ENCODE results near the gene C1RL.
A peak's percentile ranks its signal among the peaks of the same experiment; 100 is the strongest.
"Not testable (repeated sequence)": the region's sequence is repeated elsewhere in the genome, so short reads cannot be mapped to it uniquely, and the experiment has no call there.

The C1RL gene

DNA sequence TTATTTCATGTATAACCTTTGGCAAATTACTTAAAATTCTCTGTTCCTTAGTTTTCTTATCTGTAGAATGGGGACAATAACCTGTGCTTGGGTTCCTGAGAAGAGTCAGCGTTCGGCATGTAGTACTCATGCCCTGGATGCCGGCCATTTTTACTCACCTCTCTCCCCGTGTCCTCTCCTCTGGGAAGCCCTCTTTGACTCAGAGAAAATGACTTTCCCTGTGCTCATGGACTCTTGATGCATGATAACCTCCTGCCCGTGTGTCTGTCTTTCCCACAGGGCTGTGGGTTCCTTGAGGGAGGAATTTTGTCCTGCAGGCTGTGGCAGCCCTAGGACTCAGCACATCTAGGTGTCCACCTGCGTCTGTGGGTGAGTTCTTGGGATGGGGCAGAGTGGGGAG is 5.8 kb upstream of the C1RL start:
- no peak overlapping the region for H3K4me3 ChIP-seq (ENCODE audit: low read depth, low read length)
- no peak overlapping the region for H3K27ac ChIP-seq (ENCODE audit: low read depth, low read length)
- no peaks in the 10 kb centered on the region for H3K36me3 ChIP-seq (ENCODE audit: insufficient read depth, low read length)
- H2AFZ ChIP-seq (ENCODE audit: low read length, unreplicated experiment): no peak overlapping the region
- H3K27me3 ChIP-seq (ENCODE audit: insufficient read depth, low read length): no peaks in the 10 kb centered on the region
- no peaks in the 10 kb centered on the region for H3K79me2 ChIP-seq (ENCODE audit: control insufficient read depth, insufficient read depth, low read length, unreplicated experiment)
- peaks cover 18% of the 10 kb centered on the region for H3K4me1 ChIP-seq (ENCODE audit: control insufficient read depth, insufficient read depth, low read length, unreplicated experiment)

DNA sequence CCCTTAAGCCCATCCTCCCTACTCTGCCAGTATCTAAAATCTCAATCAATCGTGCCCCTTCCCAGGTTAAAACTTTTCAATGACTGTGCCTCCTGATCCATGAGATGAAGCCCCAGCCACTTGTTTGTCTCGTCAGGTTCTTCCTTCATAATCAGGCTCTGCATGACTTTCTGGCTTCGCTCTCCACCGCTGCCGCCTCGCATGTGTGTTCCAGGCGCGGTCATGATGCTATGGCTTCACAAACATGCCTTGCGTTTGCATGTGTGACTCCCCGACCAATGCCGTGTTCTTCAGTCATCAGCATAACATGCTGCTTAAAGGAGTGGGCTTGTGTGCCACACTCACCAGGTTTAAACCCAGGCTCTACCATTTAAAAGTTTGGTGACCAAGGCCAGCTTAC is 5.0 kb upstream of the C1RL start:
- Histone ChIP-seq H3K27me3 (ENCODE audit: insufficient read depth, low read length) (no peaks in the 10 kb centered on the region), H3K4me3 (ENCODE audit: low read depth, low read length) (no peak overlapping the region), H3K36me3 (ENCODE audit: insufficient read depth, low read length) (no peaks in the 10 kb centered on the region), H3K27ac (ENCODE audit: low read depth, low read length) (no peak overlapping the region), H2AFZ (ENCODE audit: low read length, unreplicated experiment) (no peak overlapping the region), H3K4me1 (ENCODE audit: control insufficient read depth, insufficient read depth, low read length, unreplicated experiment) (peaks cover 24% of the 10 kb centered on the region), H3K79me2 (ENCODE audit: control insufficient read depth, insufficient read depth, low read length, unreplicated experiment) (no peaks in the 10 kb centered on the region)

DNA sequence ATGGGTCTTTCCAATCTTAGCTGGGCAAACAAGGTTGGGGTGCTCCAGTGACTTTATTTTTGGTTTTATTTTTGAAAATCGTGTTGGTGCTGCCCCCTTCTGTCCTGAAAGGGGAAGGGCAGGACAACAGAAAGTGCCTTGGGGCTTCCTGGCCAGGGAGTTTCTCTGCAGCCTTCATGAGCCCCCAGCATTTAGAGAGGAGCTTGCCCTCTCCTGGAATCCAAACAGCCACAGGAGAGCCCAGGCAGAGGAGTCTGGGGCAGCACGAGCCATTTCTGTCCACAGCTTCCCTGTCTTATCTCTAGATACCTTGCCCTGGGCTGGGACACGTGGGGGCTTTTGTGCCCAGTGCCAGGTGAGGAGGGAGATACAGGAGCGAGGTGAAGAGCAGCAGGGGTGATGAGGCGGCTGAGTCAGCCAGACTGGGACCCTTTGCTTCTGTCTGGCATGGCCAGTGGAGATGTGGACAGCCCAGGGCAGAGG is 4.4 kb upstream of the C1RL start:
- H2AFZ ChIP-seq (ENCODE audit: low read length, unreplicated experiment): no peak overlapping the region
- no peaks in the 10 kb centered on the region for H3K36me3 ChIP-seq (ENCODE audit: insufficient read depth, low read length)
- H3K4me3 ChIP-seq (ENCODE audit: low read depth, low read length): no peak overlapping the region
- H3K27ac ChIP-seq (ENCODE audit: low read depth, low read length): no peak overlapping the region
- H3K4me1 ChIP-seq (ENCODE audit: control insufficient read depth, insufficient read depth, low read length, unreplicated experiment): peaks cover 24% of the 10 kb centered on the region
- H3K79me2 ChIP-seq (ENCODE audit: control insufficient read depth, insufficient read depth, low read length, unreplicated experiment): peaks cover 2% of the 10 kb centered on the region
- no peaks in the 10 kb centered on the region for H3K27me3 ChIP-seq (ENCODE audit: insufficient read depth, low read length)

DNA sequence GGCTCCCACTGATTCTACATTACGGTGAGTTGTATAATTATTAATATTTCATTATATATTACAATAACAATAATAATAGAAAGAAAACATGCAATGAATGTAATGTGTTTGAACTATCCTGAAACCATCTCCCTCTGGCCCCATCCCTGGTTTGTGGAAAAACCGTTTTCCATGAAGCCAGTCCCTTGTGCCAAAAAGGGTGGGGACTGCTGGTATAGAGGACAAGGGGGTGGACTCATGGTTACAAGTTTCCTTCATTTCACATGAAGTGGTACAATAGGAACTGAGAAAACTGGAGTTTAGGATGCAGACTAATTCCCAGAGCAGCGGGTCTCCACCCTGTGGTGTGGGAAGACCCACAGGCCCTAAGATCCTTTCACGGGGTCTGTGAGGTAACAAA is 3.0 kb upstream of the C1RL start:
- peaks cover 24% of the 10 kb centered on the region for H3K4me1 ChIP-seq (ENCODE audit: control insufficient read depth, insufficient read depth, low read length, unreplicated experiment)
- no peak overlapping the region for H3K27ac ChIP-seq (ENCODE audit: low read depth, low read length)
- peaks cover 13% of the 10 kb centered on the region for H3K79me2 ChIP-seq (ENCODE audit: control insufficient read depth, insufficient read depth, low read length, unreplicated experiment)
- H3K4me3 ChIP-seq (ENCODE audit: low read depth, low read length): peak overlapping the region; percentile 36; the same call in 1 of the 2 replicates
- H3K27me3 ChIP-seq (ENCODE audit: insufficient read depth, low read length): no peaks in the 10 kb centered on the region
- no peaks in the 10 kb centered on the region for H3K36me3 ChIP-seq (ENCODE audit: insufficient read depth, low read length)
- H2AFZ ChIP-seq (ENCODE audit: low read length, unreplicated experiment): no peak overlapping the region

DNA sequence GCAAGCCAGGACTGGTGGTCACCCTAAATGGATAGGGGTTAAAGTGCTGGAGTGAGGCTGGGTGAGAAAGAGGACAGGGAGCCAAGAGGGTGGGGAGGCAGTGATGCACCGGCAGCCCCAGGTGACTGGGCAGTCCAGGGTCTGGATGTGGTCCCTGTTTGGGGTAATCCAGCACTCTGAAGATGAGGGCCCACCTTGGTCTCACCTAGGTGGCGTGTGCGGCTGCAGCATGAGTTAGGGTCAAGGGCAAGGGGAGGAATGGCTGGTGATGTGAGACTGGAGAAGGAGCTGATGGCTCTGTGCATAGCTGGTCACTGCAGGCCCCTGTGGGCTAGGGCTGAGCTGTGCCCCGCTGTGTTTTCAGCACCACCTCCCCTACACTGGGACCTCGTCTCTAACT is 1.6 kb upstream of the C1RL start:
- Histone ChIP-seq H3K36me3 (ENCODE audit: insufficient read depth, low read length) (peaks cover 9% of the 10 kb centered on the region), H3K4me3 (ENCODE audit: low read depth, low read length) (no peak overlapping the region), H3K4me1 (ENCODE audit: control insufficient read depth, insufficient read depth, low read length, unreplicated experiment) (peaks cover 24% of the 10 kb centered on the region), H3K79me2 (ENCODE audit: control insufficient read depth, insufficient read depth, low read length, unreplicated experiment) (peaks cover 26% of the 10 kb centered on the region), H2AFZ (ENCODE audit: low read length, unreplicated experiment) (no peak overlapping the region), H3K27ac (ENCODE audit: low read depth, low read length) (no peak overlapping the region), H3K27me3 (ENCODE audit: insufficient read depth, low read length) (no peaks in the 10 kb centered on the region)

DNA sequence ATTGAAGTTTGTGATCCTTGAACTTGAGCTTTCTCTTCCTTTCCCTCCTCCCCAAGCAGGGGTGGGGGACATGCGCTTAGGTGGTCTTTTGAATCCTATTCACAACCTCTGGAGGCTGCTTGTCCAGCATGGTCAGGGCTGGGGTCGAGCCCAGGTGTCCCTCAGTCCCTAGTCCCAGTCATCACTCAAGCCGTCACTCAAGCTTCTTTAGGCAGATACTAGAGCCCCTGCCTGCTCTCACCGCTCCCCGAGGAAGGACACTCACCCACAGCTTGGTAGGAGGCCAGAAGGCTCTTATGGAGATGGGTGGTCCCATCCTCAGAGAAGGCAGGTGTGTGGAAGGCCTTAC is 532 bp upstream of the C1RL start:
- Histone ChIP-seq H2AFZ (ENCODE audit: low read length, unreplicated experiment) (no peak overlapping the region), H3K27me3 (ENCODE audit: insufficient read depth, low read length) (no peaks in the 10 kb centered on the region)

DNA sequence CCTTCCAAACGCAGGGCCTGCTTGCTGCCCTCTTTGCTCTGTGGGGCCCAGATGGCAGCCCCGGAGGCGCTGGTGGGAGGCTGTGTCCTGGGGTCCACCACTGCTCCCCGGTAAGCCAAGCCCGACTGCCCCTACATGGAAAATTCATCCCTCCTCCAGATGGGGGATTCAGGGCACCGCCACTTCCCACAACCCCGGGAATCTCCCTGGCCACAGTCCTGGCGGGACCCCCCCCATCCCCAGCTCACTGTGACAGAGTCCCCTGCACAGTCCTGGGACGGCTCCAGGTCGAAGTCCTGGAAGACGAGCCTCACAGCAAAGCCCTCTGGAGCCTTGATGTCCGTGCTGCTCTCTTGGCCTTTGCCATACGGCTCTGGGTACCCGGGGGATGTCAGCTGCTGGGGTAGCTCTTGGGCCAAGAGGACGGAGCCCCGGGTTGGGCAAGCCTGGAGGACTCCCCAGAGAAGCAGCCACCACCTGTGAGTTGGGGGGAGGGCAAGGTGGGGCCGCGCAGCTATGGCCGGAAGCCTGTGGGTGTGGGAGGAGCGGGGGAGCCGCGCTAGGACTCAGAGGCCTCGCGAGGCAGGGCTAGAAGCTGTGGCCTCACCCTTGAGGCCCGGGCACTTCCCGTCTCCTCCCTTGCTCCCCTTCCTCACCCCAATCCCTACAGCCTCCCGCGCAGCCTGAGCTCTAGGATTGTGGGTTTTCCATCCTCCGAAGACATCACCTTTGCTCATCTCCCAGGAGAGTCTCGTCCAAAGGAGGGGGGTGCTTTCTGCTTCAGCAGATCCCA is 815 bp downstream of the C1RL start:
- peak overlapping the region; percentile 78 for H3K27ac ChIP-seq (ENCODE audit: low read depth, low read length)
- H3K4me3 ChIP-seq (ENCODE audit: low read depth, low read length): peak overlapping the region; percentile 90
- peaks cover 39% of the 10 kb centered on the region for H3K79me2 ChIP-seq (ENCODE audit: control insufficient read depth, insufficient read depth, low read length, unreplicated experiment)
- no peaks in the 10 kb centered on the region for H3K27me3 ChIP-seq (ENCODE audit: insufficient read depth, low read length)
- peak overlapping the region; percentile 76 for H2AFZ ChIP-seq (ENCODE audit: low read length, unreplicated experiment)
- peaks cover 21% of the 10 kb centered on the region for H3K36me3 ChIP-seq (ENCODE audit: insufficient read depth, low read length)
- peaks cover 24% of the 10 kb centered on the region for H3K4me1 ChIP-seq (ENCODE audit: control insufficient read depth, insufficient read depth, low read length, unreplicated experiment)

More for the DNA sequence above, 532 bp upstream of the C1RL start:
- Histone ChIP-seq H3K79me2 (ENCODE audit: control insufficient read depth, insufficient read depth, low read length, unreplicated experiment) (peaks cover 35% of the 10 kb centered on the region), H3K27ac (ENCODE audit: low read depth, low read length) (no peak overlapping the region), H3K4me3 (ENCODE audit: low read depth, low read length) (peak overlapping the region; percentile 90), H3K36me3 (ENCODE audit: insufficient read depth, low read length) (peaks cover 12% of the 10 kb centered on the region), H3K4me1 (ENCODE audit: control insufficient read depth, insufficient read depth, low read length, unreplicated experiment) (peaks cover 24% of the 10 kb centered on the region)

DNA sequence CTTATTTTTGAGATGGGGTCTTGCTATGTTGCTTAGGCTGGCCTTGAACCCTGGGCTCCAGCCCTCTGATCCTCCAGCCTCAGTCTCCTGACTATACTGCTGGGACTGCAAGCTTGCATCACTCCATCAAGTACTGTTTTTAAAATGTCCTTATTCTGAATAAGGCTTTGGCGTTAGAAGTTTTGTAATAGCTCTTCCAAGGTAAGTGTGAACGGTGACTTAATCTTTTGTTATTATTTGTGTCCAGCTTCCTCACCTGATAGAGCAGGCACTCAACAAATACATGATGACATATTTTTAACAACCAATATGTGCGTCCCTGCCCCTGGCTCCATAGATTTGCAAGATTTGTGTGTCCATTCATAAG is 1.4 kb downstream of the C1RL start:
- Histone ChIP-seq H3K27me3 (ENCODE audit: insufficient read depth, low read length) (no peaks in the 10 kb centered on the region), H3K36me3 (ENCODE audit: insufficient read depth, low read length) (peaks cover 21% of the 10 kb centered on the region), H3K4me1 (ENCODE audit: control insufficient read depth, insufficient read depth, low read length, unreplicated experiment) (peaks cover 22% of the 10 kb centered on the region), H3K4me3 (ENCODE audit: low read depth, low read length) (peak overlapping the region; percentile 90), H3K79me2 (ENCODE audit: control insufficient read depth, insufficient read depth, low read length, unreplicated experiment) (peaks cover 39% of the 10 kb centered on the region), H2AFZ (ENCODE audit: low read length, unreplicated experiment) (peak overlapping the region; percentile 76), H3K27ac (ENCODE audit: low read depth, low read length) (peak overlapping the region; percentile 78)

DNA sequence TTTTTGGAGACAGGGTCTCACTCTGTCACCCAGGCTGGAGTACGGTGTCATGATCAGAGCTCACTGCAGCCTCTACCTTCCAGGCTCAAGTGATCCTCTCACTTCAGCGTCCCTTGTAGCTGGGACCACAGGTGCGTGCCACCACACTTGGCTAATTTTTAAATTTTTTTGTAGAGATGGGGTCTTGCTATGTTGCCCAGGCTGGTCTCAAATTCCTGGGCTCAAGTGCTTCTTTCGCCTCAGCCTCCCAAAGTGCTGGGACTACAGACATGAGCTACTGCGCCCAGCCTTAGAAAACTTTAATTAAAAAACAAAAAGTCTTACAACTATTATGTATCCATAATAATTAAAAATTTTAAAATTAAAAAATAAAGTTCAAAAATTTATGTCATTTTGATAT is 1.8 kb downstream of the C1RL start:
- Histone ChIP-seq H3K79me2 (ENCODE audit: control insufficient read depth, insufficient read depth, low read length, unreplicated experiment) (peaks cover 39% of the 10 kb centered on the region), H3K36me3 (ENCODE audit: insufficient read depth, low read length) (peaks cover 21% of the 10 kb centered on the region), H3K4me1 (ENCODE audit: control insufficient read depth, insufficient read depth, low read length, unreplicated experiment) (peaks cover 22% of the 10 kb centered on the region), H3K4me3 (ENCODE audit: low read depth, low read length) (peak overlapping the region; percentile 51)
- H3K27me3 ChIP-seq (ENCODE audit: insufficient read depth, low read length); H3K27ac ChIP-seq (ENCODE audit: low read depth, low read length); H2AFZ ChIP-seq (ENCODE audit: low read length, unreplicated experiment): not testable (repeated sequence)

DNA sequence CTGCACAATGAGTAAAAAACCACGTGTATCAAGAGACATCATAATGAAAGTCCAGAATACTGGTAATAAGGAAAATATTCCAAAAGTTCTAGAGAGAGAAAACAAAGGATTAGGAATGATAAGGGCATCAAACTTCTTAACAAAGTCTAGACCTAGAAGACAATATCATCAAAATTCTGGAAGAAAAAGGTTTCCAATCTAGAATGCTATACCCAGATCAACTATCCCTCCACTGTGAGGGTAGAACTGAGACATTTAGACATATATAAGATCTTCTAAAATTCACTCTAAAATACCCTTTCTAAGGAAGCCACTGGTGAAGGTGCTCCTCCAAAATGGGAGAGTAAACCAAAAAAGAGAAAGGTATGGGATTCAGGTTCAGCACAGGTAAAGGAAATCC is 2.9 kb downstream of the C1RL start:
- peaks cover 21% of the 10 kb centered on the region for H3K36me3 ChIP-seq (ENCODE audit: insufficient read depth, low read length)
- peaks cover 39% of the 10 kb centered on the region for H3K79me2 ChIP-seq (ENCODE audit: control insufficient read depth, insufficient read depth, low read length, unreplicated experiment)

DNA sequence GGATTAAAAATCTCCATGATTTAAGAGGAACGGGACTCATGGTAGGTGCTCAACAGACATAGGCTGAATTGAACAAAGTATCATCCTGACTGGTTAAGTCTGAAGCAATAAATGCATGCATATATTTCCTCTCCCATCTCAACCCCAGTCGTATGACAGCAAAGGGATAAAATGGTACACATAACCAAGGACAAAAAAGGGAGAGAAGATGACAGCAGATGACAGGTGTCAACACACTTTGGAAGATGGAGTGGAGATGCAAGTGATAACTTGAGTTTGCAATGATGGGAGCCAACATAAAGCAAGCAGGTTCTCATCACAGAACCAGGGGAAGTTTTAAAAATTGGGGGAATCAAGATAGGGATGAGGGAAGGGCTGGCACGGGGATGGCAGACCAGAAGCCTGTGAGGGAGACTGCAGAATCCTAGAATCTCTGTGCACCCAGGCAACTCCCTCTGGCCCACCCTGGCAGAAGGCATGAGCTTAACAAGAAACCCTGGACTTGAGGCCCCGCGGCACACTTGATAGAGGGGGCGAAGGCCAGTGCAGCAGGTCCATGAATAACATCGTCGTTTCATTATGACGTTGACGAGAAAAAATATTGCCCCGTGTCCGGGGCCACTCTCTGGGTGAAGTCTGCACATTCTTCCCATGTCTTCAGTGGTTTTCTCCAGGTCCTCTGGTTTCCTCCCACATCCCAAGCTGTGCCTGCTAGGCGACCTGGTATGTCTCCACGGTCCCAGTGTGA is 5.0 kb downstream of the C1RL start:
- H3K27ac ChIP-seq (ENCODE audit: low read depth, low read length): no peak overlapping the region
- H3K36me3 ChIP-seq (ENCODE audit: insufficient read depth, low read length): peaks cover 29% of the 10 kb centered on the region
- no peaks in the 10 kb centered on the region for H3K27me3 ChIP-seq (ENCODE audit: insufficient read depth, low read length)
- H2AFZ ChIP-seq (ENCODE audit: low read length, unreplicated experiment): no peak overlapping the region
- peaks cover 39% of the 10 kb centered on the region for H3K79me2 ChIP-seq (ENCODE audit: control insufficient read depth, insufficient read depth, low read length, unreplicated experiment)
- no peak overlapping the region for H3K4me3 ChIP-seq (ENCODE audit: low read depth, low read length)
- H3K4me1 ChIP-seq (ENCODE audit: control insufficient read depth, insufficient read depth, low read length, unreplicated experiment): peaks cover 13% of the 10 kb centered on the region

More for the DNA sequence above, 2.9 kb downstream of the C1RL start:
- H3K4me1 ChIP-seq (ENCODE audit: control insufficient read depth, insufficient read depth, low read length, unreplicated experiment): peaks cover 27% of the 10 kb centered on the region
- no peaks in the 10 kb centered on the region for H3K27me3 ChIP-seq (ENCODE audit: insufficient read depth, low read length)
- no peak overlapping the region for H2AFZ ChIP-seq (ENCODE audit: low read length, unreplicated experiment)
- H3K27ac ChIP-seq (ENCODE audit: low read depth, low read length): no peak overlapping the region
- H3K4me3 ChIP-seq (ENCODE audit: low read depth, low read length): no peak overlapping the region
